GM18498 (cell line): ENCODE data around the gene AFF3.
A peak's percentile ranks its signal among the peaks of the same experiment; 100 is the strongest.

Source experiments
- ATAC-seq: cut with Tn5 transposase; IDR thresholded peaks from one replicate; pipeline ENCODE4 v1.9.1; 2021; ENCODE audit warnings: mild to moderate bottlenecking, moderate library complexity; ENCODE audit not compliant: unreplicated experiment

AFF3 gene

GRCh38 chr2:99593692-99594427 lies 548.5 kb downstream of the AFF3 start:
- no peak for ATAC-seq

- no peak for ATAC-seq
Observed at GRCh38 chr2:99576775-99577174, 565.6 kb downstream of the AFF3 start.

- ATAC-seq = no peak
Observed at GRCh38 chr2:99573634-99574251, 568.6 kb downstream of the AFF3 start.

- ATAC-seq = no peak
Observed at GRCh38 chr2:99572373-99573164, 569.8 kb downstream of the AFF3 start.

GRCh38 chr2:99571954-99572353 lies 570.4 kb downstream of the AFF3 start:
- no peak for ATAC-seq

- ATAC-seq = no peak
Observed at GRCh38 chr2:99571533-99571932, 570.9 kb downstream of the AFF3 start.

GRCh38 chr2:99571021-99571420 lies 571.4 kb downstream of the AFF3 start:
- ATAC-seq = no peak

GRCh38 chr2:99569386-99569785 lies 573.0 kb downstream of the AFF3 start:
- no peak for ATAC-seq

GRCh38 chr2:99565227-99565626 lies 577.2 kb downstream of the AFF3 start:
- no peak for ATAC-seq

GRCh38 chr2:99562516-99562915 lies 579.9 kb downstream of the AFF3 start:
- ATAC-seq = no peak

- no peak for ATAC-seq
Observed at GRCh38 chr2:99561804-99562203, 580.6 kb downstream of the AFF3 start.

GRCh38 chr2:99559075-99559662 lies 583.2 kb downstream of the AFF3 start:
- ATAC-seq = peak; percentile 79

GRCh38 chr2:99555404-99555803 lies 587.0 kb downstream of the AFF3 start:
- ATAC-seq = no peak

- ATAC-seq = no peak
Observed at GRCh38 chr2:99554871-99555270, 587.5 kb downstream of the AFF3 start.

GRCh38 chr2:99554238-99554637 lies 588.2 kb downstream of the AFF3 start:
- ATAC-seq = no peak

GRCh38 chr2:99552529-99552928 lies 589.9 kb downstream of the AFF3 start:
- no peak for ATAC-seq

- no peak for ATAC-seq
Observed at GRCh38 chr2:99550368-99550767, 592.0 kb downstream of the AFF3 start.

GRCh38 chr2:99545604-99546003 lies 596.8 kb downstream of the AFF3 start:
- no peak for ATAC-seq

GRCh38 chr2:99545066-99545465 lies 597.3 kb downstream of the AFF3 start:
- no peak for ATAC-seq

GRCh38 chr2:99544608-99545007 lies 597.8 kb downstream of the AFF3 start:
- ATAC-seq = no peak

GRCh38 chr2:99543247-99543646 lies 599.1 kb downstream of the AFF3 start:
- no peak for ATAC-seq
